SK-N-SH (cell line): Measurements from ENCODE around the gene GARNL3. TPM values are rescaled to one million over a fixed set of nuclear protein-coding genes. Genes with fewer than 3 reads are reported as not detected.

Source experiments
- CTCF ChIA-PET: fragments of 300-600, 350-600 bp; formaldehyde crosslinking; extraction: SDS; loops from one replicate; lab custom pipeline; 2021; lab: Yijun Ruan, JAX
- POLR2A ChIA-PET: fragments of 350-600 bp; sonication (Branson Sonifier 250); formaldehyde crosslinking; extraction: SDS; loops from one replicate; lab custom pipeline; 2020; ENCODE audit warnings: antibody characterized with exemption, inconsistent platforms; lab: Yijun Ruan, JAX
- DNase-seq: peaks from one replicate; pipeline ENCODE4 v3.0.0; 2012
- H2AFZ ChIP-seq: fragments of 200-600 bp; sonication (generic); 2 replicates; pipeline ENCODE4 v1.8.1; 2016; ENCODE audit warnings: antibody characterized with exemption, mild to moderate bottlenecking, low read depth
- H3F3A ChIP-seq: fragments of 200-600 bp; sonication (generic); replicated peaks from 2 replicates; pipeline ENCODE3; 2016; ENCODE audit warnings: antibody characterized with exemption, mild to moderate bottlenecking; ENCODE audit not compliant: insufficient read depth
- H3K27ac ChIP-seq, 2 experiments: fragments of 200-500 bp in 1 of 2; fragments of 200-600 bp in 1 of 2; sonication (Bioruptor generic) in 1 of 2; sonication (generic), shearing (Covaris generic) in 1 of 2; 2 replicates each; pipeline versions ENCODE4 v1.5.1 to v1.6.1; 2014 to 2016; ENCODE audit warnings: low read depth in 2 of 2, inconsistent platforms in 1 of 2, low read length in 1 of 2, mild to moderate bottlenecking in 1 of 2, mixed read lengths in 1 of 2
- H3K27me3 ChIP-seq: fragments of 200-600 bp; sonication (generic), shearing (Covaris generic); 2 replicates; pipeline ENCODE4 v1.6.1; 2016; ENCODE audit warnings: mixed run types; ENCODE audit not compliant: insufficient read depth
- H3K36me3 ChIP-seq, 2 experiments: fragments of 200-500 bp in 1 of 2; fragments of 200-600 bp in 1 of 2; sonication (Bioruptor generic) in 1 of 2; sonication (generic) in 1 of 2; replicated peaks in 1 of 2; 2 replicates each; pipeline versions ENCODE3 to v1.5.1; 2014 to 2016; ENCODE audit warnings: low read length in 1 of 2, mild to moderate bottlenecking in 1 of 2; ENCODE audit not compliant: insufficient read depth in 2 of 2, control insufficient read depth in 1 of 2
- H3K4me1 ChIP-seq, 2 experiments: fragments of 200-500 bp in 1 of 2; fragments of 200-600 bp in 1 of 2; sonication (Bioruptor generic) in 1 of 2; sonication (generic), shearing (Covaris generic) in 1 of 2; 2 replicates each; pipeline versions ENCODE4 v1.5.1 to v1.6.1; 2014 to 2016; ENCODE audit warnings: low read depth in 1 of 2, low read length in 1 of 2, mixed run types in 1 of 2; ENCODE audit not compliant: insufficient read depth in 2 of 2, control insufficient read depth in 1 of 2
- H3K4me2 ChIP-seq: fragments of 200-600 bp; sonication (generic), shearing (Covaris generic); 2 replicates; pipeline ENCODE4 v1.6.1; 2017; ENCODE audit warnings: mixed run types
- H3K4me3 ChIP-seq, 2 experiments: fragments of 200-500 bp in 1 of 2; fragments of 200-600 bp in 1 of 2; sonication (Bioruptor generic) in 1 of 2; sonication (generic), shearing (Covaris generic) in 1 of 2; 2 replicates each; pipeline versions ENCODE4 v1.5.1 to v1.8.1; 2014 to 2016; ENCODE audit warnings: low read depth in 2 of 2, inconsistent platforms in 1 of 2, low read length in 1 of 2, mild to moderate bottlenecking in 1 of 2, mixed read lengths in 1 of 2, moderate library complexity in 1 of 2
- H3K79me2 ChIP-seq: fragments of 200-600 bp; sonication (generic); 2 replicates; pipeline ENCODE4 v1.8.1; 2017; ENCODE audit warnings: mild to moderate bottlenecking; ENCODE audit not compliant: insufficient read depth
- H3K9ac ChIP-seq: fragments of 200-600 bp; sonication (generic); 2 replicates; pipeline ENCODE4 v1.6.1; 2017; ENCODE audit warnings: mixed run types
- H3K9me2 ChIP-seq: fragments of 200-600 bp; sonication (generic); 2 replicates; pipeline ENCODE4 v1.6.1; 2017; ENCODE audit warnings: mixed run types
- H3K9me3 ChIP-seq: fragments of 200-600 bp; sonication (generic); 2 replicates; pipeline ENCODE4 v1.6.1; 2017; ENCODE audit warnings: mixed run types, mild to moderate bottlenecking, moderate library complexity
- H4K20me1 ChIP-seq: fragments of 200-600 bp; sonication (generic); 2 replicates; pipeline ENCODE4 v1.6.1; 2017; ENCODE audit warnings: mild to moderate bottlenecking, mixed run types; ENCODE audit not compliant: insufficient read depth
- FOSL2 ChIP-seq: IDR thresholded peaks from 2 replicates; pipeline ENCODE4 v1.4.0; 2012; ENCODE audit warnings: low read depth, mild to moderate bottlenecking, moderate library complexity, borderline replicate concordance
- FOXJ3 ChIP-seq: sonication (generic); formaldehyde crosslinking; IDR thresholded peaks from 2 replicates; pipeline ENCODE4 v1.5.1; 2020; ENCODE audit warnings: mild to moderate bottlenecking, missing genetic modification reagents
- FOXM1 ChIP-seq: IDR thresholded peaks from 2 replicates; pipeline ENCODE4 v1.4.0; 2012; ENCODE audit warnings: low read depth, mild to moderate bottlenecking
- MAX ChIP-seq: IDR thresholded peaks from 2 replicates; pipeline ENCODE4 v1.4.0; 2012; ENCODE audit warnings: low read depth
- MEF2A ChIP-seq: IDR thresholded peaks from 2 replicates; pipeline ENCODE4 v1.4.0; 2012; ENCODE audit warnings: low read depth, borderline replicate concordance
- NFIC ChIP-seq: IDR thresholded peaks from 2 replicates; pipeline ENCODE4 v1.4.0; 2012; ENCODE audit warnings: borderline replicate concordance
- NRF1 ChIP-seq: IDR thresholded peaks from 2 replicates; pipeline ENCODE4 v1.6.1; 2012; ENCODE audit warnings: low read depth, mild to moderate bottlenecking, low read length
- PBX3 ChIP-seq: IDR thresholded peaks from 2 replicates; pipeline ENCODE4; 2012
- POLR2AphosphoS5 ChIP-seq: IDR thresholded peaks from 2 replicates; pipeline ENCODE4 v1.6.1; 2012; ENCODE audit warnings: low read depth, low read length
- RAD21 ChIP-seq: IDR thresholded peaks from 2 replicates; pipeline ENCODE4 v1.6.1; 2012; ENCODE audit warnings: mild to moderate bottlenecking, low read length
- RCOR1 ChIP-seq: fragments of 150-350 bp; IDR thresholded peaks from 2 replicates; pipeline ENCODE4 v1.6.1; 2017; ENCODE audit warnings: antibody characterized with exemption, low read length
- RFX5 ChIP-seq: IDR thresholded peaks from 2 replicates; pipeline ENCODE4 v1.6.1; 2012; ENCODE audit warnings: mild to moderate bottlenecking, improper control_type of control experiment, low read length
- TAF1 ChIP-seq: IDR thresholded peaks from 2 replicates; pipeline ENCODE4 v1.6.1; 2012; ENCODE audit warnings: low read depth, mild to moderate bottlenecking, low read length, moderate library complexity, borderline replicate concordance
- TCF12 ChIP-seq: IDR thresholded peaks from 2 replicates; pipeline ENCODE4 v1.4.0; 2012
- ZBTB33 ChIP-seq: IDR thresholded peaks from 2 replicates; pipeline ENCODE4 v1.4.0; 2012; ENCODE audit warnings: low read depth, borderline replicate concordance
- WGBS: methylation state at CpG from one replicate; pipeline ENCODE4 v1.1.6; 2017; ENCODE audit warnings: low lambda C conversion rate; 5-methylcytosine and 5-hydroxymethylcytosine counted together
- polyA plus RNA-seq, 3 experiments: library from polyadenylated mRNA; depleted of rRNA; stranded (reverse); fragments of >200 nt; gene quantifications; 2 replicates each; pipeline ENCODE4 v1.2.3, GENCODE V29; 2012
- TF ChIP-seq, protein P1 (sequence below): fragments of 150-350 bp; IDR thresholded peaks from 2 replicates; pipeline ENCODE4 v1.6.1; 2016; ENCODE audit warnings: mild to moderate bottlenecking, low read depth, low read length

GARNL3 gene
- polyA plus RNA-seq, 1 of the 3 experiments (the other 2 are of a cell fraction): 9.1 TPM

GRCh38 chr9:127386249-127386648 is 121.7 kb downstream of the GARNL3 start (continued):
- TF ChIP-seq ZBTB33: no peak
- TF ChIP-seq MEF2A: no peak
- no peak for TF ChIP-seq PBX3
- TF ChIP-seq RCOR1: no peak
- no peak for TF ChIP-seq NFIC
- TF ChIP-seq FOXM1: no peak
- no peak for TF ChIP-seq MAX
- TF ChIP-seq, protein P1, sequence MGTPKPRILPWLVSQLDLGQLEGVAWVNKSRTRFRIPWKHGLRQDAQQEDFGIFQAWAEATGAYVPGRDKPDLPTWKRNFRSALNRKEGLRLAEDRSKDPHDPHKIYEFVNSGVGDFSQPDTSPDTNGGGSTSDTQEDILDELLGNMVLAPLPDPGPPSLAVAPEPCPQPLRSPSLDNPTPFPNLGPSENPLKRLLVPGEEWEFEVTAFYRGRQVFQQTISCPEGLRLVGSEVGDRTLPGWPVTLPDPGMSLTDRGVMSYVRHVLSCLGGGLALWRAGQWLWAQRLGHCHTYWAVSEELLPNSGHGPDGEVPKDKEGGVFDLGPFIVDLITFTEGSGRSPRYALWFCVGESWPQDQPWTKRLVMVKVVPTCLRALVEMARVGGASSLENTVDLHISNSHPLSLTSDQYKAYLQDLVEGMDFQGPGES: no peak
- no peak for TF ChIP-seq RFX5
- TF ChIP-seq RAD21: no peak
- TF ChIP-seq POLR2AphosphoS5: no peak
- no peak for TF ChIP-seq FOXJ3 (CRISPR knock-in tag)
- no peak for TF ChIP-seq TAF1

DNA sequence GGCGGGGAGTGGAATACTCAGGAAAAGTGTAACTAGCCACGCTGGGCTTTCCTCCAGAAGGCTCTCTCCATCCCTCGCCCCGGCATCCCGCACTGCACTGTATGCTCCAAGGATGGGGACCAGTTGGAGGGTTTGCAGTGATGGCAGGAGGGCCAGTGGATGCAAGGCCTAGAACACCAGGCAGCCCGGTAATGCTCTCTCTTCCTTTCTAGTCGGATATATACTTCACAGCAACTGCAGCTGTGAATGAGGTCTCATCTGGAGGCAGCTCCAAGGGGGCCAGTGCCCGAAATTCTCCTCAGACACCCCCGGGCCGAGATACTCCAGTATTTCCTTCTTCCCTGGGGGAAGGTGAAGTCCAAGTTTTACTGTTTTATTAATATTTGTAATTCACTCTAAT is 122.4 kb downstream of the GARNL3 start:
- WGBS: 93% methylated on average over 10 of the region's 10 CpGs
- Histone ChIP-seq H3K9me2 (no peaks in the 10 kb centered on the region), H3K4me3 (no peak overlapping the region), H3K79me2 (no peaks in the 10 kb centered on the region), H4K20me1 (no peaks in the 10 kb centered on the region; the same call in 1 of the 2 replicates), H3K27ac (no peak overlapping the region), H2AFZ (no peak overlapping the region), H3K36me3 (no peaks in the 10 kb centered on the region), H3K9me3 (no peaks in the 10 kb centered on the region), H3K9ac (no peak overlapping the region), H3K4me1 (peaks cover 0 to 9% of the 10 kb centered on the region in 2 experiments; a peak in 2 of 4 replicates)
- CTCF ChIA-PET: no interaction called here
- TF ChIP-seq TCF12 (no peak), TAF1 (no peak), NRF1 (no peak), FOXM1 (no peak), PBX3 (no peak), NFIC (no peak), FOSL2 (no peak), RCOR1 (no peak)
- TF ChIP-seq, all 33 proteins: peak for 0
- H3F3A ChIP-seq: peaks cover 24% of the 10 kb centered on the region
- no peak for DNase-seq
- no peak overlapping the region for H3K4me2 ChIP-seq
- H3K27me3 ChIP-seq: no peaks in the 10 kb centered on the region
- POLR2A ChIA-PET: no interaction called here
